ENCODE data around the gene FAM110C. TPM values are rescaled to one million over a fixed set of nuclear protein-coding genes. Genes with fewer than 3 reads are reported as not detected.

The FAM110C gene
- total and polyA plus RNA-seq, 9 of the 15 experiments (the other 6 are each of a cell fraction or from before 2014, with no cell fraction given): not detected

GRCh38 chr2:19505-19904 is 26.8 kb downstream of the FAM110C start:
- Histone ChIP-seq H2AFZ (ENCODE audit: low read depth, low read length) (no peak overlapping the region), H3K9me3 (replicated peaks; ENCODE audit: control insufficient read depth, insufficient read depth, low read depth, low read length) (no peaks in the 10 kb centered on the region), H3K9ac (ENCODE audit: insufficient read depth in 1 of 2, low read depth in 2 of 2, low read length in 2 of 2) (no peak overlapping the region), H3K36me3 (ENCODE audit: control insufficient read depth, insufficient read depth, low read length) (no peaks in the 10 kb centered on the region), H3K4me1 (replicated peaks in 1 of 2; ENCODE audit: control insufficient read depth in 2 of 2, insufficient read depth in 2 of 2, low read length in 2 of 2) (no peaks in the 10 kb centered on the region), H3K27ac (ENCODE audit: extremely low read depth, low read depth, low read length) (no peak overlapping the region), H4K20me1 (replicated peaks; ENCODE audit: control insufficient read depth, insufficient read depth, low read length) (no peaks in the 10 kb centered on the region), H3K79me2 (ENCODE audit: control insufficient read depth, insufficient read depth, low read length) (no peaks in the 10 kb centered on the region), H3K4me3 (no peak overlapping the region), H3K9me1 (ENCODE audit: control insufficient read depth, insufficient read depth, low read length) (no peaks in the 10 kb centered on the region), H3K27me3 (ENCODE audit: control insufficient read depth in 2 of 2, insufficient read depth in 2 of 2, low read length in 2 of 2) (no peaks in the 10 kb centered on the region), H3K4me2 (ENCODE audit: insufficient read depth, low read length) (no peak overlapping the region)
- TF ChIP-seq CTBP1 (IDR thresholded peaks at IDR 0.05; ENCODE audit: borderline replicate concordance) (no peak), BCOR (IDR thresholded peaks at IDR 0.05) (no peak), BDP1 (IDR thresholded peaks at IDR 0.05; ENCODE audit: insufficient read depth, insufficient read length) (no peak), MIER1 (IDR thresholded peaks at IDR 0.05; ENCODE audit: low read depth) (no peak), NCOA1 (IDR thresholded peaks at IDR 0.05; ENCODE audit: low read depth) (no peak), NUFIP1 (IDR thresholded peaks at IDR 0.05; ENCODE audit: partially characterized antibody) (no peak), ZNF316 (IDR thresholded peaks at IDR 0.05) (no peak), FOXK1 (CRISPR knock-in tag; IDR thresholded peaks at IDR 0.05; ENCODE audit: borderline replicate concordance) (no peak), HNRNPL (IDR thresholded peaks at IDR 0.05; ENCODE audit: low read depth, low read length) (no peak), ZNF175 (CRISPR knock-in tag; IDR thresholded peaks at IDR 0.05; ENCODE audit: low read depth) (no peak), RBM39 (optimal IDR thresholded peaks at IDR 0.05; ENCODE audit: low read depth, low read length) (no peak), PHF21A (IDR thresholded peaks at IDR 0.05; ENCODE audit: borderline replicate concordance, low read depth) (no peak), DMBX1 (CRISPR knock-in tag; IDR thresholded peaks at IDR 0.05; ENCODE audit: borderline replicate concordance) (no peak)
- TF ChIP-seq, protein P1, sequence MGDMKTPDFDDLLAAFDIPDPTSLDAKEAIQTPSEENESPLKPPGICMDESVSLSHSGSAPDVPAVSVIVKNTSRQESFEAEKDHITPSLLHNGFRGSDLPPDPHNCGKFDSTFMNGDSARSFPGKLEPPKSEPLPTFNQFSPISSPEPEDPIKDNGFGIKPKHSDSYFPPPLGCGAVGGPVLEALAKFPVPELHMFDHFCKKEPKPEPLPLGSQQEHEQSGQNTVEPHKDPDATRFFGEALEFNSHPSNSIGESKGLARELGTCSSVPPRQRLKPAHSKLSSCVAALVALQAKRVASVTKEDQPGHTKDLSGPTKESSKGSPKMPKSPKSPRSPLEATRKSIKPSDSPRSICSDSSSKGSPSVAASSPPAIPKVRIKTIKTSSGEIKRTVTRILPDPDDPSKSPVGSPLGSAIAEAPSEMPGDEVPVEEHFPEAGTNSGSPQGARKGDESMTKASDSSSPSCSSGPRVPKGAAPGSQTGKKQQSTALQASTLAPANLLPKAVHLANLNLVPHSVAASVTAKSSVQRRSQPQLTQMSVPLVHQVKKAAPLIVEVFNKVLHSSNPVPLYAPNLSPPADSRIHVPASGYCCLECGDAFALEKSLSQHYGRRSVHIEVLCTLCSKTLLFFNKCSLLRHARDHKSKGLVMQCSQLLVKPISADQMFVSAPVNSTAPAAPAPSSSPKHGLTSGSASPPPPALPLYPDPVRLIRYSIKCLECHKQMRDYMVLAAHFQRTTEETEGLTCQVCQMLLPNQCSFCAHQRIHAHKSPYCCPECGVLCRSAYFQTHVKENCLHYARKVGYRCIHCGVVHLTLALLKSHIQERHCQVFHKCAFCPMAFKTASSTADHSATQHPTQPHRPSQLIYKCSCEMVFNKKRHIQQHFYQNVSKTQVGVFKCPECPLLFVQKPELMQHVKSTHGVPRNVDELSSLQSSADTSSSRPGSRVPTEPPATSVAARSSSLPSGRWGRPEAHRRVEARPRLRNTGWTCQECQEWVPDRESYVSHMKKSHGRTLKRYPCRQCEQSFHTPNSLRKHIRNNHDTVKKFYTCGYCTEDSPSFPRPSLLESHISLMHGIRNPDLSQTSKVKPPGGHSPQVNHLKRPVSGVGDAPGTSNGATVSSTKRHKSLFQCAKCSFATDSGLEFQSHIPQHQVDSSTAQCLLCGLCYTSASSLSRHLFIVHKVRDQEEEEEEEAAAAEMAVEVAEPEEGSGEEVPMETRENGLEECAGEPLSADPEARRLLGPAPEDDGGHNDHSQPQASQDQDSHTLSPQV (IDR thresholded peaks at IDR 0.05): no peak
- TF ChIP-seq, protein P2, sequence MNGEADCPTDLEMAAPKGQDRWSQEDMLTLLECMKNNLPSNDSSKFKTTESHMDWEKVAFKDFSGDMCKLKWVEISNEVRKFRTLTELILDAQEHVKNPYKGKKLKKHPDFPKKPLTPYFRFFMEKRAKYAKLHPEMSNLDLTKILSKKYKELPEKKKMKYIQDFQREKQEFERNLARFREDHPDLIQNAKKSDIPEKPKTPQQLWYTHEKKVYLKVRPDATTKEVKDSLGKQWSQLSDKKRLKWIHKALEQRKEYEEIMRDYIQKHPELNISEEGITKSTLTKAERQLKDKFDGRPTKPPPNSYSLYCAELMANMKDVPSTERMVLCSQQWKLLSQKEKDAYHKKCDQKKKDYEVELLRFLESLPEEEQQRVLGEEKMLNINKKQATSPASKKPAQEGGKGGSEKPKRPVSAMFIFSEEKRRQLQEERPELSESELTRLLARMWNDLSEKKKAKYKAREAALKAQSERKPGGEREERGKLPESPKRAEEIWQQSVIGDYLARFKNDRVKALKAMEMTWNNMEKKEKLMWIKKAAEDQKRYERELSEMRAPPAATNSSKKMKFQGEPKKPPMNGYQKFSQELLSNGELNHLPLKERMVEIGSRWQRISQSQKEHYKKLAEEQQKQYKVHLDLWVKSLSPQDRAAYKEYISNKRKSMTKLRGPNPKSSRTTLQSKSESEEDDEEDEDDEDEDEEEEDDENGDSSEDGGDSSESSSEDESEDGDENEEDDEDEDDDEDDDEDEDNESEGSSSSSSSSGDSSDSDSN (IDR thresholded peaks at IDR 0.05; ENCODE audit: borderline replicate concordance in 1 of 2, low read depth in 2 of 2, low read length in 2 of 2): no peak
- ATAC-seq (no peak), DNase-seq (ENCODE audit: extremely low read depth in 1 of 4, low spot score in 3 of 4) (no peak), FAIRE-seq (no peak)
- in situ Hi-C loops (cut with MboI): no loop called here
- ChIA-PET POLR2A (interaction anchor here (0.5 to 0.7 kb wide), 2 partner anchors 50 to 270 kb away, joined by 3 read pairs; no protein-coding TSS in a partner anchor), CTCF (ENCODE audit: low intra/inter-chr PET ratio) (interaction anchor here (1.3 kb wide), 1 partner anchor 123 kb away, joined by 6 read pairs; no protein-coding TSS in a partner anchor)
- BruUV-seq (replicated peaks): no TSS peak
- intact Hi-C loops (cut with micrococcal nuclease): no loop called here
- WGBS (ENCODE audit: insufficient coverage, low coverage, missing lambda C conversion rate): 0% methylated on average over 5 of the region's 5 CpGs

Measured in K562 (cell line).